ENCODE results near the gene GAB2.

The GAB2 gene

GRCh38 chr11:78250099-78250498 lies 167.5 kb downstream of the GAB2 start:
- H3K4me3 ChIP-seq (replicated peaks; ENCODE audit: low read depth, low read length) = no peak overlapping the region
- no peak for TF ChIP-seq CTCF (IDR thresholded peaks at IDR 0.05; ENCODE audit: low read depth, low read length, missing control alignments)
- no peak for DNase-seq (ENCODE audit: extremely low read depth, low read depth)

DNA sequence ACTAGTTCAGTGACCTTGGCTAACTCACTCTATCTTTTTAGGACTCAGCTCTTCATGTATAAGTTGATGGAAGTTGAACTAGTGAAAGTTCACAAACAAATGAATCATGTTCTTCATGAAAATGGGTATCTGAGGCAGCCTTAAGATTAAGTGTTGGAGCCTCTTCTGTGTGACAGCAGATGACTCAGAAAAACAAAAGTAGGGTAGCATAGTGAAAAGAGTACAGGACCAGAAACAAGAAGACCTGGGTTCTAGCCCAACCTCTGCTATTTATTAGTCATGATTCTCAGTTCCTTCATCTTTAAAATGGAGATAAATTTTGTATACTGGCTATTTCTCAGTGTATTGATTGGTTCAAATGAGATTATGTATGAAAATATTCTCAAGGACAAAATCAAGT lies 168.7 kb downstream of the GAB2 start:
- TF ChIP-seq CTCF (IDR thresholded peaks at IDR 0.05; ENCODE audit: low read depth, low read length, missing control alignments) = no peak
- DNase-seq (ENCODE audit: extremely low read depth, low read depth) = no peak
- H3K4me3 ChIP-seq (replicated peaks; ENCODE audit: low read depth, low read length) = no peak overlapping the region

DNA sequence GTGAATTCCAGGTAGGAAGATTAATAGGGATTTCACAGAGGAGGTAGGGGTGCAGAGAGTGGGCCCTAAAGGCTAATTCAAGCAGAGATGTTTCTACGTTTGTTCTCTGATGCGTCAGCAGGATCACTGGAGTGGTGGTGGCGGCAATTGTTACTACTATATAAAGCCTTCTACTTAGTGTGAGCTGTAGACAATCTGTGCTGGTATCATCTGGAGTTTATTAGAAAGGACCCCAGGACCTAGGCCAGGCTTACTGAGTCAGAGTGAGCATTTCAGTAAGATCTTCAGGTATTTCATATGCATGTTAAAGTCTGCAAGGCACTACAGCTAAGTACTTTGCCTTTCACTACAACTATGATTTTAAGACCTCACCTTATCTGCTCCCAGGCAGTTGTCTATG lies 169.4 kb downstream of the GAB2 start:
- H3K4me3 ChIP-seq (replicated peaks; ENCODE audit: low read depth, low read length) = no peak overlapping the region
- DNase-seq (ENCODE audit: extremely low read depth, low read depth) = no peak
- TF ChIP-seq CTCF (IDR thresholded peaks at IDR 0.05; ENCODE audit: low read depth, low read length, missing control alignments) = no peak

- TF ChIP-seq CTCF (IDR thresholded peaks at IDR 0.05; ENCODE audit: low read depth, low read length, missing control alignments) = no peak
- DNase-seq (ENCODE audit: extremely low read depth, low read depth) = no peak
- no peak overlapping the region for H3K4me3 ChIP-seq (replicated peaks; ENCODE audit: low read depth, low read length)
These were observed 172.9 kb downstream of the GAB2 start for GRCh38 chr11:78244546-78245255.

GRCh38 chr11:78244080-78244479 lies 173.5 kb downstream of the GAB2 start:
- no peak overlapping the region for H3K4me3 ChIP-seq (replicated peaks; ENCODE audit: low read depth, low read length)
- no peak for TF ChIP-seq CTCF (IDR thresholded peaks at IDR 0.05; ENCODE audit: low read depth, low read length, missing control alignments)
- DNase-seq (ENCODE audit: extremely low read depth, low read depth) = no peak

DNA sequence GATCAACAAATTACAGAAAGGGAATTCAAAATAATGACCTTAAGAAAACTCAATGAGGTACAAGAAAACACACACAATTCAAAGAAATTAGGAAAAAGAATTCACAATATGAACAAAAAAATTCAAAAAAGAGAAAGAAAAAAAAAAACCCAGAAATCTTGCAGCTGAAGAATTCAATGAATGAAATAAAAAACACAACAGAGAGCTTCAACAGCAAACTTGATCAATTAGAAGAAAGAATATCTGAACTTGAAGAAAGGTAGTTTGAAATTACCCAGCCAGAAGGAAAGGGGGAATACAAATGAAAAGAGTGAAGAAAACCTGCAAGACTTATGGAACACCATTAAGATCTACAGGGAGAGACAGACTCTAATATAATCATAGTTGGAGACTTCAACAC lies 176.1 kb downstream of the GAB2 start:
- no peak overlapping the region for H3K4me3 ChIP-seq (replicated peaks; ENCODE audit: low read depth, low read length)
- DNase-seq (ENCODE audit: extremely low read depth, low read depth) = no peak
- TF ChIP-seq CTCF (IDR thresholded peaks at IDR 0.05; ENCODE audit: low read depth, low read length, missing control alignments) = no peak

GRCh38 chr11:78239781-78240180 lies 177.8 kb downstream of the GAB2 start:
- TF ChIP-seq CTCF (IDR thresholded peaks at IDR 0.05; ENCODE audit: low read depth, low read length, missing control alignments) = no peak
- no peak for DNase-seq (ENCODE audit: extremely low read depth, low read depth)

More at GRCh38 chr11:78239781-78240180, 177.8 kb downstream of the GAB2 start:
- no peak overlapping the region for H3K4me3 ChIP-seq (replicated peaks; ENCODE audit: low read depth, low read length)
